Activated B cell treated with CpG ODN at 0.5 μM for 24 hours (primary cell): ENCODE measurements around the gene RNF187. TPM values are rescaled to one million over a fixed set of nuclear protein-coding genes. Genes with fewer than 3 reads are reported as not detected.

Source experiments
- ATAC-seq: fragments of 200-7000 bp; cut with Tn5 transposase; one replicate; pipeline ENCODE4 v1.10.0; 2021; ENCODE audit warnings: low read depth, mild to moderate bottlenecking, moderate library complexity
- CTCF ChIA-PET: fragments of 350-600 bp; sonication (Branson Sonifier 250); formaldehyde crosslinking; loops from one replicate; lab custom pipeline; 2021; ENCODE audit warnings: antibody characterized with exemption; lab: Charles Lee
- POLR2A ChIA-PET: fragments of 350-600 bp; sonication (Branson Sonifier 250); formaldehyde crosslinking; loops from one replicate; lab custom pipeline; 2021; ENCODE audit warnings: antibody characterized with exemption; lab: Charles Lee
- DNase-seq: peaks from one replicate; pipeline ENCODE4 v3.0.0; 2022
- H3K27ac Mint-ChIP-seq: one replicate; pipeline ENCODE4 v1.8.0; 2020; ENCODE audit warnings: mixed read lengths
- H3K27me3 Mint-ChIP-seq: one replicate; pipeline ENCODE4 v1.8.0; 2021; ENCODE audit warnings: mixed read lengths
- H3K36me3 Mint-ChIP-seq: one replicate; pipeline ENCODE4 v1.8.0; 2021; ENCODE audit warnings: low read depth, mixed read lengths
- H3K4me1 Mint-ChIP-seq: one replicate; pipeline ENCODE4 v1.8.0; 2021; ENCODE audit warnings: mixed read lengths
- H3K4me3 Mint-ChIP-seq: one replicate; pipeline ENCODE4 v1.8.0; 2020; ENCODE audit warnings: mild to moderate bottlenecking, mixed read lengths
- H3K9me3 Mint-ChIP-seq: one replicate; pipeline ENCODE4 v1.8.0; 2020; ENCODE audit warnings: mixed read lengths
- CTCF ChIP-seq: fragments of 200-600 bp; IDR thresholded peaks from one replicate; pipeline ENCODE4 v1.8.0; 2022; ENCODE audit warnings: antibody characterized with exemption, mild to moderate bottlenecking
- intact Hi-C: fragments of 100-400 bp; cut with micrococcal nuclease; formaldehyde crosslinking; loops from one replicate; pipeline ENCODE4 v1.15.1; 2024
- total RNA-seq: library from RNA; stranded (reverse); gene quantifications from 2 replicates; pipeline ENCODE4 v1.2.3, GENCODE V29; 2022

Gene RNF187
- total RNA-seq, 1 donor from 2014 or later: 64.0 TPM

GRCh38 chr1:228508840-228509415 is 21.7 kb downstream of the RNF187 start:
- POLR2A ChIA-PET: no interaction called here
- ATAC-seq (no peak), DNase-seq (no peak)
- intact Hi-C loops: no loop called here
- Mint-ChIP-seq H3K27me3 (peaks cover 18% of the 10 kb centered on the region), H3K27ac (no peak overlapping the region), H3K4me3 (no peak overlapping the region), H3K9me3 (no peaks in the 10 kb centered on the region), H3K36me3 (no peaks in the 10 kb centered on the region), H3K4me1 (no peaks in the 10 kb centered on the region)
- no peak for TF ChIP-seq CTCF
- CTCF ChIA-PET: no interaction called here

- H3K4me1 Mint-ChIP-seq: no peaks in the 10 kb centered on the region
- H3K36me3 Mint-ChIP-seq: no peaks in the 10 kb centered on the region
- no peak for DNase-seq
- H3K9me3 Mint-ChIP-seq: no peaks in the 10 kb centered on the region
- TF ChIP-seq CTCF: no peak
- ATAC-seq: no peak
- peaks cover 17% of the 10 kb centered on the region for H3K27me3 Mint-ChIP-seq
- ChIA-PET CTCF (no interaction called here), POLR2A (no interaction called here)
- H3K4me3 Mint-ChIP-seq: no peak overlapping the region
- intact Hi-C loops: no loop called here
- H3K27ac Mint-ChIP-seq: no peak overlapping the region
Observed at GRCh38 chr1:228510101-228510802, 23.1 kb downstream of the RNF187 start.

GRCh38 chr1:228510803-228511413 is 23.7 kb downstream of the RNF187 start:
- ATAC-seq: no peak

GRCh38 chr1:228511546-228512445 is 24.6 kb downstream of the RNF187 start:
- no peaks in the 10 kb centered on the region for H3K4me1 Mint-ChIP-seq
- ATAC-seq: no peak
- no peak overlapping the region for H3K4me3 Mint-ChIP-seq
- DNase-seq: no peak
- H3K27me3 Mint-ChIP-seq: peaks cover 11% of the 10 kb centered on the region
- H3K36me3 Mint-ChIP-seq: no peaks in the 10 kb centered on the region
- no peak overlapping the region for H3K27ac Mint-ChIP-seq
- no peaks in the 10 kb centered on the region for H3K9me3 Mint-ChIP-seq
- ChIA-PET POLR2A (no interaction called here), CTCF (interaction anchor here (4.4 kb wide), 1 partner anchor 11 kb away, joined by 29 read pairs; no protein-coding TSS in a partner anchor)
- intact Hi-C loops: no loop called here
- TF ChIP-seq CTCF: no peak

More at GRCh38 chr1:228510803-228511413, 23.7 kb downstream of the RNF187 start:
- Mint-ChIP-seq H3K36me3 (no peaks in the 10 kb centered on the region), H3K27ac (no peak overlapping the region), H3K4me1 (no peaks in the 10 kb centered on the region), H3K27me3 (peaks cover 13% of the 10 kb centered on the region), H3K9me3 (no peaks in the 10 kb centered on the region), H3K4me3 (no peak overlapping the region)
- POLR2A ChIA-PET: no interaction called here
- no peak for DNase-seq
- intact Hi-C loops: no loop called here
- CTCF ChIA-PET: no interaction called here
- no peak for TF ChIP-seq CTCF
